Transverse colon (tissue), 4 donors: Measurements from ENCODE around the gene TRMT44. TPM values are rescaled to one million over a fixed set of nuclear protein-coding genes. Genes with fewer than 3 reads are reported as not detected.
A peak's percentile ranks its signal among the peaks of the same experiment; 100 is the strongest.
"Not testable (repeated sequence)": the region's sequence is repeated elsewhere in the genome, so short reads cannot be mapped to it uniquely, and the experiment has no call there.

Experiments used
- DNase-seq: peaks from one replicate; pipeline ENCODE4 v3.0.0-alpha.2; 2019
- H3K27ac ChIP-seq, 4 donors: fragments of 200-600 bp; sonication (generic); 2 replicates each; pipeline ENCODE4 v1.5.1; 2016 to 2018; ENCODE audit warnings: inconsistent platforms in 4 of 4
- H3K27me3 ChIP-seq: fragments of 200-600 bp; sonication (generic); 2 replicates; pipeline ENCODE4 v1.5.1; 2017; ENCODE audit warnings: inconsistent platforms
- H3K36me3 ChIP-seq, 4 donors: fragments of 200-600 bp; sonication (generic); 2 replicates each; pipeline ENCODE4 v1.5.1; 2017 to 2019; ENCODE audit warnings: inconsistent platforms in 4 of 4
- H3K4me1 ChIP-seq, 4 donors: fragments of 200-600 bp; sonication (generic); 2 replicates each; pipeline ENCODE4 v1.5.1; 2017 to 2020; ENCODE audit warnings: inconsistent platforms in 4 of 4
- H3K4me3 ChIP-seq, 4 donors: fragments of 200-600 bp; sonication (generic); 1 replicate in 1 of 4; 2 replicates in 3 of 4; pipeline versions ENCODE4 v1.5.1 to v1.6.1; 2017 to 2019; ENCODE audit warnings: inconsistent platforms in 4 of 4
- H3K9me3 ChIP-seq, 2 donors: fragments of 200-600 bp; sonication (generic); 2 replicates each; pipeline ENCODE4 v1.5.1; 2017 to 2019; ENCODE audit warnings: inconsistent platforms in 2 of 2
- EP300 ChIP-seq: sonication (generic); formaldehyde crosslinking; IDR thresholded peaks from one replicate; pipeline ENCODE4 v1.6.1; 2017; ENCODE audit warnings: antibody characterized with exemption, low read depth
- POLR2A ChIP-seq: fragments of 450-650 bp; IDR thresholded peaks from one replicate; pipeline ENCODE4 v1.6.1; 2016; ENCODE audit warnings: antibody characterized with exemption, mild to moderate bottlenecking, moderate library complexity
- POLR2AphosphoS5 ChIP-seq, 3 donors: sonication (generic); formaldehyde crosslinking; IDR thresholded peaks; one replicate each; pipeline ENCODE4 v1.6.1; 2016; ENCODE audit warnings: antibody characterized with exemption in 3 of 3
- WGBS, 2 donors: methylation state at CpG; one replicate each; pipeline ENCODE4 v1.1.5; 2018; ENCODE audit warnings: low coverage in 1 of 2; 5-methylcytosine and 5-hydroxymethylcytosine counted together
- in situ Hi-C, 4 donors: fragments of 200-750 bp; cut with MboI; loops; one replicate each; pipeline versions ENCODE4 v1.15.0 to v1.15.1; 2017; ENCODE audit warnings: low sequenced_read_pairs in 3 of 4, low pct_ligation_motif_present in 1 of 4, low pct_unique_long_range_greater_than_20kb in 1 of 4
- intact Hi-C: fragments of 100-400 bp; cut with DNase I; formaldehyde crosslinking; loops from one replicate; pipeline ENCODE4 v1.15.1; 2023; ENCODE audit warnings: low total_unique reads
- total RNA-seq, 4 donors: library from RNA; depleted of rRNA; stranded (reverse); fragments of >200 nt; gene quantifications; one replicate each; pipeline ENCODE4 v1.1.0, GENCODE V29; 2016
- TF ChIP-seq, protein P1 (sequence below), 5 experiments: fragments of 200-600 bp in 3 of 5; fragments of 450-650 bp in 2 of 5; sonication (generic) in 3 of 5; IDR thresholded peaks; 1 replicate in 2 of 5; 2 replicates in 3 of 5; pipeline ENCODE4 v1.5.1; 2016 to 2017; ENCODE audit warnings: antibody characterized with exemption in 5 of 5, inconsistent platforms in 3 of 5, mild to moderate bottlenecking in 2 of 5, moderate library complexity in 1 of 5

The TRMT44 gene
- total RNA-seq, 4 donors from 2014 or later: 19.1 to 190 (median 29.7) TPM

DNA sequence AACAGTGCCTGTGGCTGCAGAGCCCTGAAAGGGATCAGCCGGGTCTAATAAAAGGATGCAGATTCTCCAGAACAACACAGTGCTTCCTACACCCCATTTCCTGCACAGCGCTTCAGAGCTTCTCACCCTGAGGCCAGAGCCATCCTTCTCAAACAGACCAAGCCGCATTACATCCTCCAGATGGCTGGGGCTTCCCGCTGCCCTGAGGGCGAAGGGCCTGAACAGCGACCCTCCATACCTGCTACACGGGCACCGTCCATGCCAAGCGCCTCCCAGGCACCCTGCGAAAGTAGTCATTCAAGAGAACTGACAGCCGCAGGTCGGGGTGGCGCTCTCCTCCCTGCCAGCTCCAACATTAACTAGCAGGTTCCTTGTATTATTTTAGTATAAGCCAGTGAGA, 36.6 kb upstream of the TRMT44 start:
- Histone ChIP-seq H3K27ac (peak overlapping the region in 1 of 4 donors; percentile 32), H3K4me3 (no peak overlapping the region), H3K4me1 (peaks cover 0 to 11% (median 3%) of the 10 kb centered on the region in 4 donors), H3K27me3 (no peaks in the 10 kb centered on the region), H3K9me3 (no peaks in the 10 kb centered on the region), H3K36me3 (peaks cover 0 to 5% (median 0%) of the 10 kb centered on the region in 4 donors)
- DNase-seq: no peak
- WGBS, 2 donors: 91% methylated on average over 13 of the region's 13 CpGs; no CpG with 5 or more reads in 1 of the 2 donors
- TF ChIP-seq EP300: no peak
- TF ChIP-seq, protein P1, sequence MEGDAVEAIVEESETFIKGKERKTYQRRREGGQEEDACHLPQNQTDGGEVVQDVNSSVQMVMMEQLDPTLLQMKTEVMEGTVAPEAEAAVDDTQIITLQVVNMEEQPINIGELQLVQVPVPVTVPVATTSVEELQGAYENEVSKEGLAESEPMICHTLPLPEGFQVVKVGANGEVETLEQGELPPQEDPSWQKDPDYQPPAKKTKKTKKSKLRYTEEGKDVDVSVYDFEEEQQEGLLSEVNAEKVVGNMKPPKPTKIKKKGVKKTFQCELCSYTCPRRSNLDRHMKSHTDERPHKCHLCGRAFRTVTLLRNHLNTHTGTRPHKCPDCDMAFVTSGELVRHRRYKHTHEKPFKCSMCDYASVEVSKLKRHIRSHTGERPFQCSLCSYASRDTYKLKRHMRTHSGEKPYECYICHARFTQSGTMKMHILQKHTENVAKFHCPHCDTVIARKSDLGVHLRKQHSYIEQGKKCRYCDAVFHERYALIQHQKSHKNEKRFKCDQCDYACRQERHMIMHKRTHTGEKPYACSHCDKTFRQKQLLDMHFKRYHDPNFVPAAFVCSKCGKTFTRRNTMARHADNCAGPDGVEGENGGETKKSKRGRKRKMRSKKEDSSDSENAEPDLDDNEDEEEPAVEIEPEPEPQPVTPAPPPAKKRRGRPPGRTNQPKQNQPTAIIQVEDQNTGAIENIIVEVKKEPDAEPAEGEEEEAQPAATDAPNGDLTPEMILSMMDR (IDR thresholded peaks at IDR 0.05): no peak
- no peak for TF ChIP-seq POLR2A
- TF ChIP-seq POLR2AphosphoS5 (IDR thresholded peaks at IDR 0.05): no peak
- intact Hi-C loops (loop anchor here (2.0 kb wide), 1 partner anchor 161 kb away; no protein-coding TSS in a partner anchor), in situ Hi-C loops (loop anchor here (5.0 to 25.0 kb wide), 4 partner anchors 159 to 242 kb away; partner anchors contain the start of gene ABLIM2 (in 1 of the 4))

DNA sequence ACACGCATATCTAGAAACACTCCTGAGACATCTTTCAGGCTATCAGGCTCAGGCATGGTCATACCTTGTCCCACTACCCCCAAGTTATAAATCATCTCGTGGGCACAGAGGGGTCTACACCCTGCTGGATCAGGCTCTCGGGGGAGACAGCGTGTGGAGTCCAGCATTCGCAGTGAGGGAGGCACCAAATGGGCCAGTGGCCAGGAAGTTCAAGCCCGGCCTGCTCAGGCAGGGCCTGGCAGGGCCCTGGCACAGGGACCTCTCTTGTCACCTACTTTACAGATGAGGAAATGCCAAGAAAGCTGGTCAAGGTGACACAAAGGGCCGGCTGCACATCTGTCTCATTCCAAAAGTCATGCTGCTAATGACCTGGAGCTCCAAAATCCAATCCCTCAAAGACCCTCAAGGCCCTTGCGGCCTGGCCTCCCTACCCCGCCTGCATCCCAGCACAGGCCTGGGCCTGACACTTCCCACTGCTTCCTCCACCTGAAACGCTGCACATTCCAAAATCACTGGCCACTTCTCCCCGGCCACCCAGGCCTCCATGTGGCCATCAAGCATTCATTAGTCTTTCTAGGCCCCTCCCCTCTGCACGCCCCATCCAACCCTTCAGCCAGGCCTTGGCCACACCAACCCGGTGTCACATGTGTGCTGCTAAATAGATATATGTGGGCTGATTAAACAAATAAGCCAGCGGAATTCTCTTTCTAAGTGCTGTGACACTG, 35.6 kb upstream of the TRMT44 start:
- Histone ChIP-seq H3K4me1 (peaks cover 0 to 15% (median 5%) of the 10 kb centered on the region in 4 donors), H3K27ac (no peak overlapping the region), H3K9me3 (no peaks in the 10 kb centered on the region), H3K27me3 (no peaks in the 10 kb centered on the region), H3K4me3 (no peak overlapping the region), H3K36me3 (peaks cover 0 to 2% (median 0%) of the 10 kb centered on the region in 4 donors)
- no peak for TF ChIP-seq POLR2A
- TF ChIP-seq, protein P1 (IDR thresholded peaks at IDR 0.05): no peak
- DNase-seq: no peak
- in situ Hi-C loops: loop anchor here (5.0 to 25.0 kb wide), 4 partner anchors 160 to 243 kb away; partner anchors contain the start of gene ABLIM2 (in 1 of the 4)
- 84 to 92% methylated on average over 3 to 14 of the region's 14 CpGs for WGBS, 2 donors
- intact Hi-C loops: no loop called here

DNA sequence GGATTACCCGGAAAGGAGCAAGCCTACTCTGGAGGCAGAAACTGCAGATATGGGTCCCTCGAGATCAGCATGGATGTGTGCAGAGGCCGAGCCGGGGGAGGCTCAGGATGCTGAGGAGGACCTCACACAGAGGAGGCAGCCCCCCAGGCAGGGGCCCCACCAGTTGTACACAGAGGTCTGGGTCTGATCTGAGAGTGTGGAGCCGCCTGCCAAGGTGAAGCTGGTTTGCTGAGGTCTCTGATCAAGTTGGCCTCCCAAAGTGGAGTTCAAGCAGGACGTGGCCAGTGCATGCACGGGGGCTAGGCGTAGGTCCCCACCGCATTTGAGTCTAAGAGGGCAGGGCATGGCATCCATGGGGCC, 35.1 kb upstream of the TRMT44 start:
- Histone ChIP-seq H3K4me3 (no peak overlapping the region), H3K9me3 (no peaks in the 10 kb centered on the region), H3K27ac (no peak overlapping the region), H3K27me3 (no peaks in the 10 kb centered on the region), H3K4me1 (peaks cover 0 to 15% (median 9%) of the 10 kb centered on the region in 4 donors), H3K36me3 (peaks cover 0 to 2% (median 0%) of the 10 kb centered on the region in 4 donors)
- intact Hi-C loops (no loop called here), in situ Hi-C loops (loop anchor here in 3 of 4 donors (10.0 to 25.0 kb wide), 3 partner anchors 161 to 243 kb away; partner anchors contain the start of gene ABLIM2 (in 1 of the 3))
- no peak for DNase-seq
- TF ChIP-seq POLR2AphosphoS5 (IDR thresholded peaks at IDR 0.05): no peak
- WGBS, 2 donors: 97% methylated on average over 9 of the region's 9 CpGs; no CpG with 5 or more reads in 1 of the 2 donors

DNA sequence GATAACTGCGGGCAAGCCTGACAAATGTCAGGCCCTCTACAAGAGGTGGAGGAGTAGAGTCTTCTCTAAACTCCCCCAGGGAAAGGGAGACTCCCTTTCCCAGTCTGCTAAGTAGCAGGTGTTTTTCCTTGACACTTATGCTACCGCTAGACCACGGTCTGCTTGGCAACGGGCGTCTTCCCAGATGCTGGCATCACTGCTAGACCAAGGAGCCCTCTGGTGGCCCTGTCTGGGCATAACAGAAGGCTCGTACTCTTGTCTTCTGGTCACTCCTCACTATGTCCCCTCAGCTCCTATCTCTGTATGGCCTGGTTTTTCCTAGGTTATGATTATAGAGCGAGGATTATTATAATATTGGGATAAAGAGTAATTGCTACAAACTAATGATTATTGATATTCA, 33.7 kb upstream of the TRMT44 start:
- in situ Hi-C loops: loop anchor here in 3 of 4 donors (10.0 to 25.0 kb wide), 3 partner anchors 162 to 245 kb away; partner anchors contain the start of gene ABLIM2 (in 1 of the 3)
- H3K4me3 ChIP-seq, H3K27me3 ChIP-seq, H3K9me3 ChIP-seq, intact Hi-C loops, H3K27ac ChIP-seq, H3K36me3 ChIP-seq: not testable (repeated sequence)
- H3K4me1 ChIP-seq: peaks cover 0 to 15% (median 9%) of the 10 kb centered on the region in 4 donors
- DNase-seq: peak; percentile 26
- TF ChIP-seq, protein P1 (IDR thresholded peaks at IDR 0.05): peak in 4 of 5 experiments; percentile 30 to 51 (median 43)
- 79 to 100% methylated on average over 1 to 7 of the region's 7 CpGs for WGBS, 2 donors
